Common myeloid progenitor, CD34-positive (primary cell): ENCODE measurements around the gene SELENOV.

ENCODE experiments used
- CTCF ChIA-PET: fragments of 350-600 bp; sonication (Branson Sonifier 250); formaldehyde crosslinking; loops from one replicate; lab custom pipeline; 2021; ENCODE audit warnings: antibody characterized with exemption; lab: Charles Lee
- POLR2A ChIA-PET: fragments of 350-600 bp; sonication (Branson Sonifier 250); formaldehyde crosslinking; loops from one replicate; lab custom pipeline; 2021; ENCODE audit warnings: antibody characterized with exemption; lab: Charles Lee
- DNase-seq, 3 donors: peaks; one replicate each; pipeline versions ENCODE4 v3.0.0 to v3.0.0-alpha.2; 2013
- H3K27ac ChIP-seq, 2 experiments: 1 replicate in 1 of 2; 2 replicates in 1 of 2; pipeline ENCODE4 v1.7.0; 2013; ENCODE audit warnings: inconsistent platforms in 2 of 2, low read length in 2 of 2, mild to moderate bottlenecking in 2 of 2, low read depth in 1 of 2, moderate library complexity in 1 of 2; ENCODE audit not compliant: severe bottlenecking in 2 of 2, insufficient read depth in 1 of 2, poor library complexity in 1 of 2
- H3K27me3 ChIP-seq, 5 experiments: replicated peaks in 2 of 5; 1 replicate in 3 of 5; 2 replicates in 2 of 5; pipeline versions ENCODE4 v1.6.1 to v1.7.0; 2013; ENCODE audit warnings: low read length in 4 of 5, mild to moderate bottlenecking in 2 of 5, moderate library complexity in 2 of 5, inconsistent platforms in 1 of 5; ENCODE audit not compliant: insufficient read depth in 5 of 5, control insufficient read depth in 4 of 5
- H3K36me3 ChIP-seq, 4 experiments: 1 replicate in 2 of 4; 2 replicates in 2 of 4; pipeline versions ENCODE4 v1.6.1 to v1.7.0; 2013; ENCODE audit warnings: low read length in 3 of 4, control low read depth in 1 of 4, mild to moderate bottlenecking in 1 of 4; ENCODE audit not compliant: control insufficient read depth in 4 of 4, insufficient read depth in 4 of 4
- H3K4me1 ChIP-seq, 4 experiments: 1 replicate in 3 of 4; 2 replicates in 1 of 4; pipeline versions ENCODE4 v1.6.1 to v1.7.1; 2013; ENCODE audit warnings: low read length in 3 of 4, mild to moderate bottlenecking in 3 of 4, control low read depth in 1 of 4, inconsistent platforms in 1 of 4, moderate library complexity in 1 of 4; ENCODE audit not compliant: control insufficient read depth in 4 of 4, insufficient read depth in 4 of 4; ENCODE audit errors: control extremely low read depth in 1 of 4
- H3K4me3 ChIP-seq, 7 experiments: 1 replicate in 4 of 7; 2 replicates in 3 of 7; pipeline versions ENCODE4 v1.5.1 to v1.7.0; 2013; ENCODE audit warnings: mild to moderate bottlenecking in 7 of 7, low read length in 6 of 7, moderate library complexity in 6 of 7, inconsistent platforms in 2 of 7, low read depth in 2 of 7, control low read depth in 1 of 7; ENCODE audit not compliant: insufficient read depth in 4 of 7, control insufficient read depth in 1 of 7; ENCODE audit errors: extremely low read depth in 1 of 7
- H3K9me3 ChIP-seq, 5 experiments: 1 replicate in 4 of 5; 2 replicates in 1 of 5; pipeline versions ENCODE4 v1.6.1 to v1.7.1; 2013; ENCODE audit warnings: low read length in 4 of 5, mild to moderate bottlenecking in 2 of 5, inconsistent platforms in 1 of 5, low read depth in 1 of 5, moderate library complexity in 1 of 5; ENCODE audit not compliant: control insufficient read depth in 4 of 5, insufficient read depth in 2 of 5; ENCODE audit errors: control extremely low read depth in 1 of 5
- WGBS: methylation state at CpG from one replicate; pipeline ENCODE4 v1.1.5; 2013; ENCODE audit not compliant: insufficient coverage; 5-methylcytosine and 5-hydroxymethylcytosine counted together

The SELENOV gene

GRCh38 chr19:39539518-39540332 is 24.8 kb downstream of the SELENOV start, which contains the start of gene EID2:
Gene EID2, minus strand, starts transcription at chr19:39540161. Its CDS starts 82 bp downstream, at chr19:39540079.
- WGBS = under 1% methylated on average over 84 of the region's 84 CpGs
- POLR2A ChIA-PET = interaction anchor here (1.2 kb wide), 1 partner anchor 137 kb away, joined by 3 read pairs; no protein-coding TSS in a partner anchor
- Histone ChIP-seq H3K9me3 (no peaks in the 10 kb centered on the region), H3K27me3 (no peaks in the 10 kb centered on the region), H3K36me3 (no peaks in the 10 kb centered on the region), H3K4me3 (peak within 1 kb of the TSS; percentile 67 to 97 (median 92)), H3K4me1 (peaks cover 8 to 28% (median 16%) of the 10 kb centered on the region in 4 experiments), H3K27ac (peak within 1 kb of the TSS; percentile 86 to 88)
- CTCF ChIA-PET = interaction anchor here (0.8 to 2.5 kb wide), 4 partner anchors 11 to 686 kb away, joined by 3 to 11 read pairs (median 4); no protein-coding TSS in a partner anchor
- peak; percentile 94 to 96 (median 95) for DNase-seq

GRCh38 chr19:39540333-39540673 is 25.4 kb downstream of the SELENOV start:
- no peaks in the 10 kb centered on the region for H3K36me3 ChIP-seq
- ChIA-PET POLR2A (no interaction called here), CTCF (interaction anchor here (1.5 to 2.5 kb wide), 2 partner anchors 11 to 132 kb away, joined by 4 to 11 read pairs; no protein-coding TSS in a partner anchor)
- peak overlapping the region in 4 of 7 experiments; percentile 91 to 97 (median 95) for H3K4me3 ChIP-seq
- H3K27me3 ChIP-seq = no peaks in the 10 kb centered on the region
- H3K4me1 ChIP-seq = peaks cover 8 to 28% (median 17%) of the 10 kb centered on the region in 4 experiments
- no peak for DNase-seq
- H3K27ac ChIP-seq = no peak overlapping the region
- H3K9me3 ChIP-seq = no peaks in the 10 kb centered on the region
- 0% methylated on average over 3 of the region's 10 CpGs for WGBS

GRCh38 chr19:39542206-39542605 is 27.3 kb downstream of the SELENOV start:
- POLR2A ChIA-PET = interaction anchor here (0.6 kb wide), 1 partner anchor 9 kb away, joined by 3 read pairs; no protein-coding TSS in a partner anchor
- DNase-seq = no peak
- CTCF ChIA-PET = interaction anchor here (0.6 to 3.8 kb wide), 6 partner anchors 9 to 301 kb away, joined by 3 to 13 read pairs (median 4); partner anchors contain the start of gene EID2B
- Histone ChIP-seq H3K4me3 (no peak overlapping the region), H3K36me3 (no peaks in the 10 kb centered on the region), H3K27me3 (no peaks in the 10 kb centered on the region), H3K9me3 (no peaks in the 10 kb centered on the region), H3K27ac (no peak overlapping the region), H3K4me1 (peaks cover 8 to 28% (median 17%) of the 10 kb centered on the region in 4 experiments)
- whole genome bisulfite sequencing = 83% methylated on average over 1 of the region's 2 CpGs

- Histone ChIP-seq H3K4me3 (no peak overlapping the region), H3K9me3 (no peaks in the 10 kb centered on the region), H3K4me1 (peaks cover 7 to 24% (median 15%) of the 10 kb centered on the region in 4 experiments), H3K27me3 (no peaks in the 10 kb centered on the region), H3K27ac (no peak overlapping the region), H3K36me3 (no peaks in the 10 kb centered on the region)
- no peak for DNase-seq
- WGBS = 93% methylated on average over 3 of the region's 3 CpGs
- ChIA-PET POLR2A (no interaction called here), CTCF (interaction anchor here (3.8 kb wide), 1 partner anchor 10 kb away, joined by 13 read pairs; the partner anchor contains the start of gene EID2B)
These were observed 28.5 kb downstream of the SELENOV start for GRCh38 chr19:39543477-39543857.

GRCh38 chr19:39544226-39544903 is 29.4 kb downstream of the SELENOV start:
- H3K27ac ChIP-seq = no peak overlapping the region
- ChIA-PET CTCF (interaction anchor here (3.8 kb wide), 1 partner anchor 11 kb away, joined by 13 read pairs; the partner anchor contains the start of gene EID2B), POLR2A (no interaction called here)
- no peaks in the 10 kb centered on the region for H3K36me3 ChIP-seq
- 96% methylated on average over 7 of the region's 7 CpGs for WGBS
- DNase-seq = no peak
- no peak overlapping the region for H3K4me3 ChIP-seq
- no peaks in the 10 kb centered on the region for H3K27me3 ChIP-seq
- no peaks in the 10 kb centered on the region for H3K9me3 ChIP-seq
- H3K4me1 ChIP-seq = peaks cover 0 to 15% (median 7%) of the 10 kb centered on the region in 4 experiments

GRCh38 chr19:39544911-39545310 is 30.0 kb downstream of the SELENOV start:
- no peaks in the 10 kb centered on the region for H3K27me3 ChIP-seq
- no peak overlapping the region for H3K27ac ChIP-seq
- CTCF ChIA-PET = interaction anchor here (1.0 to 3.8 kb wide), 2 partner anchors 12 kb away, joined by 3 to 13 read pairs; partner anchors contain the start of gene EID2B
- no peak overlapping the region for H3K4me3 ChIP-seq
- WGBS = 0% methylated on average over 1 of the region's 1 CpG
- POLR2A ChIA-PET = no interaction called here
- H3K36me3 ChIP-seq = no peaks in the 10 kb centered on the region
- H3K4me1 ChIP-seq = peaks cover 0 to 15% (median 6%) of the 10 kb centered on the region in 4 experiments
- H3K9me3 ChIP-seq = no peaks in the 10 kb centered on the region
- DNase-seq = no peak
